OCI-M2 (cell line): ENCODE measurements around the gene FBXL5.
"Not testable (repeated sequence)": the region's sequence is repeated elsewhere in the genome, so short reads cannot be mapped to it uniquely, and the experiment has no call there.

Experiments used
- DNase-seq: peaks from one replicate; lab custom pipeline; 2025; ENCODE audit not compliant: unreplicated experiment; lab: John Stamatoyannopoulos, UW

Gene FBXL5

GRCh38 chr4:15652841-15653240, 2.3 kb downstream of the FBXL5 start:
- DNase-seq = no peak

- no peak for DNase-seq
These were observed 3.0 kb downstream of the FBXL5 start for GRCh38 chr4:15652191-15652590.

- no peak for DNase-seq
These were observed 3.5 kb downstream of the FBXL5 start for GRCh38 chr4:15651676-15652075.

- DNase-seq = no peak
These were observed 5.1 kb downstream of the FBXL5 start for GRCh38 chr4:15649914-15650545.

GRCh38 chr4:15648600-15648999, 6.6 kb downstream of the FBXL5 start:
- no peak for DNase-seq

GRCh38 chr4:15638418-15638817, 16.7 kb downstream of the FBXL5 start:
- no peak for DNase-seq

GRCh38 chr4:15636818-15637217, 18.3 kb downstream of the FBXL5 start:
- no peak for DNase-seq

- not testable (repeated sequence) for DNase-seq
These were observed 37.8 kb downstream of the FBXL5 start for GRCh38 chr4:15617407-15617806.

GRCh38 chr4:15614891-15615290, 40.3 kb downstream of the FBXL5 start:
- not testable (repeated sequence) for DNase-seq

GRCh38 chr4:15612136-15612535, 43.0 kb downstream of the FBXL5 start:
- DNase-seq = no peak

GRCh38 chr4:15610855-15611254, 44.3 kb downstream of the FBXL5 start:
- no peak for DNase-seq

GRCh38 chr4:15605537-15605936, 49.6 kb downstream of the FBXL5 start:
- DNase-seq = no peak

- no peak for DNase-seq
These were observed 53.3 kb downstream of the FBXL5 start for GRCh38 chr4:15601862-15602261.

GRCh38 chr4:15600176-15600575, 55.0 kb downstream of the FBXL5 start:
- DNase-seq = no peak

- no peak for DNase-seq
These were observed 56.5 kb downstream of the FBXL5 start for GRCh38 chr4:15598644-15599043.

- DNase-seq = no peak
These were observed 62.4 kb downstream of the FBXL5 start for GRCh38 chr4:15592799-15593198.

- DNase-seq = no peak
These were observed 67.5 kb downstream of the FBXL5 start for GRCh38 chr4:15587649-15588048.

- DNase-seq = no peak
These were observed 69.1 kb downstream of the FBXL5 start for GRCh38 chr4:15586066-15586465.

- no peak for DNase-seq
These were observed 69.8 kb downstream of the FBXL5 start for GRCh38 chr4:15585331-15585730.

- no peak for DNase-seq
These were observed 70.4 kb downstream of the FBXL5 start for GRCh38 chr4:15584785-15585184.

GRCh38 chr4:15577508-15577907, 77.6 kb downstream of the FBXL5 start:
- DNase-seq = no peak

- DNase-seq = no peak
These were observed 79.2 kb downstream of the FBXL5 start for GRCh38 chr4:15575966-15576365.

GRCh38 chr4:15569746-15570145, 85.4 kb downstream of the FBXL5 start:
- no peak for DNase-seq
